ENCODE data around the gene ALDH1A2.
"Not testable (repeated sequence)": the region's sequence is repeated elsewhere in the genome, so short reads cannot be mapped to it uniquely, and the experiment has no call there.

Gene ALDH1A2

DNA sequence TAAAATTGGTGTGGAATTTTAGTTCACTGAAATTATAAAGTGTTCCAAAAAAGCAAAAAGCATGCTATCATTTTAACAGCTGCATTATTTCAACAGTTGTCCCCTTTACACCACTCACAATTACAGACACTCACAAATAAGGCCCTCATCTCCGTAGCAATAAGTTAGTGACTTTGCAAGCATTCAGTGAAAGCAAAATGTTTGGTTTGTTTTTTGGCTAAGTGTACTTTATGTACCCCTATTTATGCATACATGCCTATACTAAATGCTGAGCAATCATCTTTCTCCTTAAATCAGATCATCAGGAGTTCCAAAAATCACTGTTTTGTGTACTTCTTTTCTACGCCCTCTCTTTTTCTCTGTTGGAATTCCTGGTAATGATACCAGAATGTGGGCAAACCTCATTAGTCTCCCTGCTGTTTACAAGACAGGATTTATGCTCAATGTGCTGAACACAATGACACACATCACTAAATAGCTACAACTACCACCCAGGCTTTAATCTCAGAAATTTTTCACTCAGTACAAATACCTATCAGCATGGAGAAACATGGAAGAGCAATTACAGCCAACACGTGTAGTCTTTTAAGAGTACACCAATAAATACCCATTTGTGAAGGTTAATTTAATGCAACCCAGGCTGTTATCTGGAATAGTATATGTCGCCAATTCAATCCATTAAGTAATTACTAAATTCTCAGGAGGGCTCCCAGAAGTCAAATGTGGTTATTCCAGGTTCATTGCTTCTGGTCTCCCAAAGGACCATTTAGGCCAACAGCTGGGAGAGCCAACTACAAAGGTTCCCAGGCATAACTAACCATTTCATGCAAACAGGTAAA is 12.0 kb downstream of the ALDH1A2 start:
- TF ChIP-seq, protein P1, sequence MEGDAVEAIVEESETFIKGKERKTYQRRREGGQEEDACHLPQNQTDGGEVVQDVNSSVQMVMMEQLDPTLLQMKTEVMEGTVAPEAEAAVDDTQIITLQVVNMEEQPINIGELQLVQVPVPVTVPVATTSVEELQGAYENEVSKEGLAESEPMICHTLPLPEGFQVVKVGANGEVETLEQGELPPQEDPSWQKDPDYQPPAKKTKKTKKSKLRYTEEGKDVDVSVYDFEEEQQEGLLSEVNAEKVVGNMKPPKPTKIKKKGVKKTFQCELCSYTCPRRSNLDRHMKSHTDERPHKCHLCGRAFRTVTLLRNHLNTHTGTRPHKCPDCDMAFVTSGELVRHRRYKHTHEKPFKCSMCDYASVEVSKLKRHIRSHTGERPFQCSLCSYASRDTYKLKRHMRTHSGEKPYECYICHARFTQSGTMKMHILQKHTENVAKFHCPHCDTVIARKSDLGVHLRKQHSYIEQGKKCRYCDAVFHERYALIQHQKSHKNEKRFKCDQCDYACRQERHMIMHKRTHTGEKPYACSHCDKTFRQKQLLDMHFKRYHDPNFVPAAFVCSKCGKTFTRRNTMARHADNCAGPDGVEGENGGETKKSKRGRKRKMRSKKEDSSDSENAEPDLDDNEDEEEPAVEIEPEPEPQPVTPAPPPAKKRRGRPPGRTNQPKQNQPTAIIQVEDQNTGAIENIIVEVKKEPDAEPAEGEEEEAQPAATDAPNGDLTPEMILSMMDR (IDR thresholded peaks at IDR 0.05; ENCODE audit: low read depth, low read length): no peak
- no peak for DNase-seq (ENCODE audit: low read depth in 2 of 2)
- H3K4me3 ChIP-seq (replicated peaks in 1 of 2; ENCODE audit: low read depth in 2 of 2, low read length in 2 of 2): no peak overlapping the region

DNA sequence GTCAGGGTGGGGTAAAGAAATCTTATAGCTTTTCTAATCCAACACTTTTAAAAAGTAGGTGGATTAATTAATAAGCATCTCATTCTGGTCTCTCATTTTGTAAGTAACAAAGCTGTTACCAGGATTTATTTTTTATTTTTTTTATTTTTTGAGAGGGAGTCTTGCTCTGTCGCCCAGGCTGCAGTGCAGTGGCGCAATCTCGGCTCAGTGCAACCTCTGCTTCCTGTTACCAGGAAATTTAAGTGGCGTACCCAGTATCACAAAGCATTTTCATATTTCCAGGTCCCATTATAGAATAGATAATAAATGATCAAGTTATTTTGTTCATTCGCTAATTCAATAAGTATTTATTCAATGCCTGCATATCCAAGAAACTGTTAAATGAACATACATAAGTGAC is 13.2 kb downstream of the ALDH1A2 start:
- TF ChIP-seq, protein P1 (IDR thresholded peaks at IDR 0.05; ENCODE audit: low read depth, low read length): no peak
- DNase-seq (ENCODE audit: low read depth in 2 of 2): no peak
- no peak overlapping the region for H3K4me3 ChIP-seq (replicated peaks in 1 of 2; ENCODE audit: low read depth in 2 of 2, low read length in 2 of 2)

DNA sequence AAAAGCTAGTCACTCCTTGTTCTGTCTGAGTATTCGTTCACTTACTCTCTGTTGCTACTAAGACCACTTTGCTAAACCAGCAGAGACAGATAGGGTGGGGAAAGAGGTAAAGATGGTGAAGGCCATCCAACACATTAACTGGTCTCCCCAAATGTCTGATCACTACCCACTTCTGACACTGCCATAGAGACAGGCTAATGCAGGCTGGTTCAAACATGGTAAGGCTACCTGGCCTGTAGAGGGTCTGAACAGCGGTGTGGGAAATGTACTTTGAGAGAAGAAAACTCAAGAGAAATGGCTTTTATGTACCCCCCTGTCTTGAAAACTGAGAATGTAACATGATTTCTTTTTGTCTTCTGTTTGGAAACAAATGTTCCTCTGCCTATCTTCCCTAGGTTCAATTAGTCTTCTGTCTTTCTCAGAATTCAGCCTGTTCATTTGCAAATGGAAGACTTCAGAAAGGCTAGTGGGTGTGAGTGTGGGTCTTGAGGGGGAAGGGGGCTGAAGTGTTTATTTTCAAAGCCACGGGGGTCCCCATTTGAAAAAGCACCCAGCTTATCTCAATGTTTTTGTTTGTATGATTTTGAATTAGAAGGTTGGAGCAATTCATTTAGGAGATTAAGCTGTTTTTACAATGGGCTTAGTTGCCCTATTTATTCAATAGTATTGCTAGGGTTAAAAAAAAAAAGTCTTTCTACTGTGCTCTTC is 15.8 kb downstream of the ALDH1A2 start:
- DNase-seq (ENCODE audit: low read depth in 2 of 2): no peak
- TF ChIP-seq, protein P1 (IDR thresholded peaks at IDR 0.05; ENCODE audit: low read depth, low read length): no peak
- no peak overlapping the region for H3K4me3 ChIP-seq (replicated peaks in 1 of 2; ENCODE audit: low read depth in 2 of 2, low read length in 2 of 2)

DNA sequence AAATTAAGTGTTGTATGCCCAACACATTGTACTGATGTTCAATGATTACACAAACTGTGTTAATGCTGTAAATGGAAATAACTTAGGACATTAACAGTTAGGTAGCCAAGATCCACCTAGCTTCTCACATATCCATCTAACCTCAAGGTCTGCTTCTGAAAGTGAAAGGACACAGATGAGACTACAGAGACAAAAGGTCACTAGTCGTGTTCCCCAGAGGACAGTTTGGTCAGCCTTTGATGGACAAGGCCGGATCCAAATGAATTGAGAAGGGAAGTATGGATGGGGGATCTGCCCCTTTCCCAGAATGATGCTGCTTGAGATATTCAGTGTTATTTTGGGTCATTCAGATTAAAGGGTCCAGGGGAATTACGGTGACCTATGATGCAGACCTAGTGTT is 17.2 kb downstream of the ALDH1A2 start:
- DNase-seq (ENCODE audit: low read depth in 2 of 2): no peak
- H3K4me3 ChIP-seq (replicated peaks in 1 of 2; ENCODE audit: low read depth in 2 of 2, low read length in 2 of 2): no peak overlapping the region
- TF ChIP-seq, protein P1 (IDR thresholded peaks at IDR 0.05; ENCODE audit: low read depth, low read length): no peak

DNA sequence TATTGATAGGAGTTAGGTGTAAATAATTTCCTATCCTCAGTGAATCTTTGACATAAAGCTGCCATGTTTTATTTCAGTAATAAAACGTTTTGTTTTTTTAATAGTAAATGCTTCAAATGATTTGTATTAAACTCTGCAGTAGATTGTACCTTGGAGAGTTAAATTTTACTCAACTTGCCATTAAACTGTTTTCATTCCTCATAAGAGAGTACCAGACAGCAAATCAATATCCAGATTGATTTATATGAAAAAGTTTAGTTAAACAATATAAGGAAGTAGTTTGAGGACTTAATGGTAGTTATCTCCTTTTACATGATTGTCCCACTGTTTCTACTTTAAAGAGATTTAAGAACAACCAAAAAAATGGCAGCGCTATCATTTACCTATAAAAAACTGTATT is 18.4 kb downstream of the ALDH1A2 start:
- no peak overlapping the region for H3K4me3 ChIP-seq (replicated peaks in 1 of 2; ENCODE audit: low read depth in 2 of 2, low read length in 2 of 2)
- DNase-seq (ENCODE audit: low read depth in 2 of 2): no peak
- TF ChIP-seq, protein P1 (IDR thresholded peaks at IDR 0.05; ENCODE audit: low read depth, low read length): no peak

DNA sequence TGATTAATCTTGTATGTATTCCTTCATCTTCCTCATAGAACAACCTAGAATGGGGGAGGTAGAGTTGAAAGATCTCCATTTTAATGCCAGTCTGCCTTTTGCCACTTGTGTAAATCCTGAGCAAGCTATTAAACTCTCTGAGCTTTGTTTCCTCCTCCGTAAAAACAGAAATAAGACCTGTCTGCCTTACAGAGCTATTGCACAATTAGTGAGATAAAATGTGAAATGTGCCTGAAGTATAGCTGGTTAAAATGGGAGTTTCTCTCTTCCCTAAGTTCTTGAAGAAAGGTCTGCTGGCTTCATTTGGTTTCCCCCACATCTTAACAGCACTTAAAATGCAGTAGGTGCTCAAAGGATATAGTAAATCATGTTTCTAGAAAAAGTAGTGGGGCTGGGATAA is 19.0 kb downstream of the ALDH1A2 start:
- H3K4me3 ChIP-seq (replicated peaks in 1 of 2; ENCODE audit: low read depth in 2 of 2, low read length in 2 of 2): no peak overlapping the region
- TF ChIP-seq, protein P1 (IDR thresholded peaks at IDR 0.05; ENCODE audit: low read depth, low read length): no peak
- DNase-seq (ENCODE audit: low read depth in 2 of 2): peak in 1 of 2 donors; percentile 42

DNA sequence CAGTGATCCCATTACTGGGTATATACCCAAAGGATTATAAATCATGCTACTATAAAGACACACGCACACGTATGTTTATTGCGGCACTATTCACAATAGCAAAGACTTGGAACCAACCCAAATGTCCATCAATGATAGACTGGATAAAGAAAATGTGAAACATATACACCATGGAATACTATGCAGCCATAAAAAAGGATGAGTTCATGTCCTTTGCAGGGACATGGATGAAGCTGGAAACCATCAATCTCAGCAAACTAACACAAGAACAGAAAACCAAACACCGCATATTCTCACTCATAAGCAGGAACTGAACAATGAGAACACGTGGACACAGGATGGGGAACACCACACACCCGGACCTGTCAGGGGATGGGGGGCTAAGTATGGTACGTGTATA is 20.1 kb downstream of the ALDH1A2 start:
- DNase-seq (ENCODE audit: low read depth in 2 of 2); H3K4me3 ChIP-seq (replicated peaks in 1 of 2; ENCODE audit: low read depth in 2 of 2, low read length in 2 of 2): not testable (repeated sequence)
